ENCODE measurements around the gene PTDSS2.

Gene PTDSS2

GRCh38 chr11:443542-444199 is 6.4 kb upstream of the PTDSS2 start:
- TF ChIP-seq CTCF (IDR thresholded peaks at IDR 0.05; ENCODE audit: insufficient read depth, low read length, poor library complexity, severe bottlenecking), result no peak
- DNase-seq (ENCODE audit: extremely low read depth, insufficient read length), result peak; percentile 9
- no peaks in the 10 kb centered on the region for H3K36me3 ChIP-seq (ENCODE audit: control insufficient read depth, insufficient read depth, low read length)
- H3K4me3 ChIP-seq (replicated peaks; ENCODE audit: low read depth, low read length), result no peak overlapping the region
- no peaks in the 10 kb centered on the region for H3K27me3 ChIP-seq (replicated peaks; ENCODE audit: control insufficient read depth, insufficient read depth, low read length)

GRCh38 chr11:444396-445144 is 5.5 kb upstream of the PTDSS2 start:
- peak; percentile 6 for DNase-seq (ENCODE audit: extremely low read depth, insufficient read length)
- Histone ChIP-seq H3K4me3 (replicated peaks; ENCODE audit: low read depth, low read length) (no peak overlapping the region), H3K27me3 (replicated peaks; ENCODE audit: control insufficient read depth, insufficient read depth, low read length) (no peaks in the 10 kb centered on the region), H3K36me3 (ENCODE audit: control insufficient read depth, insufficient read depth, low read length) (no peaks in the 10 kb centered on the region)
- no peak for TF ChIP-seq CTCF (IDR thresholded peaks at IDR 0.05; ENCODE audit: insufficient read depth, low read length, poor library complexity, severe bottlenecking)

- Histone ChIP-seq H3K4me3 (replicated peaks; ENCODE audit: low read depth, low read length) (no peak overlapping the region), H3K27me3 (replicated peaks; ENCODE audit: control insufficient read depth, insufficient read depth, low read length) (no peaks in the 10 kb centered on the region)
- TF ChIP-seq CTCF (IDR thresholded peaks at IDR 0.05; ENCODE audit: insufficient read depth, low read length, poor library complexity, severe bottlenecking), result no peak
Measured at GRCh38 chr11:445765-446588, 4.1 kb upstream of the PTDSS2 start.

GRCh38 chr11:446891-447290 is 3.2 kb upstream of the PTDSS2 start:
- no peak for TF ChIP-seq CTCF (IDR thresholded peaks at IDR 0.05; ENCODE audit: insufficient read depth, low read length, poor library complexity, severe bottlenecking)
- Histone ChIP-seq H3K36me3 (ENCODE audit: control insufficient read depth, insufficient read depth, low read length) (no peaks in the 10 kb centered on the region), H3K27me3 (replicated peaks; ENCODE audit: control insufficient read depth, insufficient read depth, low read length) (no peaks in the 10 kb centered on the region), H3K4me3 (replicated peaks; ENCODE audit: low read depth, low read length) (no peak overlapping the region)
- DNase-seq (ENCODE audit: extremely low read depth, insufficient read length), result peak; percentile 18

More at GRCh38 chr11:445765-446588, 4.1 kb upstream of the PTDSS2 start:
- DNase-seq (ENCODE audit: extremely low read depth, insufficient read length), result no peak
- no peaks in the 10 kb centered on the region for H3K36me3 ChIP-seq (ENCODE audit: control insufficient read depth, insufficient read depth, low read length)

- H3K36me3 ChIP-seq (ENCODE audit: control insufficient read depth, insufficient read depth, low read length), result no peaks in the 10 kb centered on the region; the same call in 1 of the 2 replicates
- H3K27me3 ChIP-seq (replicated peaks; ENCODE audit: control insufficient read depth, insufficient read depth, low read length), result no peaks in the 10 kb centered on the region
- TF ChIP-seq CTCF (IDR thresholded peaks at IDR 0.05; ENCODE audit: insufficient read depth, low read length, poor library complexity, severe bottlenecking), result peak; percentile 92
- peak overlapping the region; percentile 74 for H3K4me3 ChIP-seq (replicated peaks; ENCODE audit: low read depth, low read length)
- peak; percentile 92 for DNase-seq (ENCODE audit: extremely low read depth, insufficient read length)
Measured at GRCh38 chr11:447923-448731, 2.0 kb upstream of the PTDSS2 start.
